Measurements from ENCODE around the gene GNAI2. TPM values are rescaled to one million over a fixed set of nuclear protein-coding genes. Genes with fewer than 3 reads are reported as not detected.

The GNAI2 gene
- polyA plus RNA-seq, 1 donor (not counting 4 experiments of a cell fraction or from before 2014, with no cell fraction given) = 268 TPM

- no peaks in the 10 kb centered on the region for H4K20me1 ChIP-seq (ENCODE audit: control insufficient read depth, extremely low read depth, insufficient read depth, low read length)
- no peaks in the 10 kb centered on the region for H3K9me3 ChIP-seq (ENCODE audit: control insufficient read depth, low read depth, low read length)
- H2AFZ ChIP-seq (ENCODE audit: control insufficient read depth, low read length) = no peak overlapping the region
- peaks cover 40% of the 10 kb centered on the region for H3K27me3 ChIP-seq (ENCODE audit: control insufficient read depth, extremely low read depth, insufficient read depth, low read length)
- H3K4me3 ChIP-seq (ENCODE audit: control insufficient read depth in 2 of 3, extremely low read depth in 1 of 3, insufficient read depth in 2 of 3, low read depth in 1 of 3, low read length in 3 of 3) = no peak overlapping the region
- no peaks in the 10 kb centered on the region for H3K79me2 ChIP-seq (ENCODE audit: control insufficient read depth, insufficient read depth, low read length)
- H3K4me1 ChIP-seq (ENCODE audit: control insufficient read depth, extremely low read depth, insufficient read depth, low read length) = peaks cover 3% of the 10 kb centered on the region
- no peak for DNase-seq (ENCODE audit: low read depth, low spot score)
- TF ChIP-seq CTCF (optimal IDR thresholded peaks at IDR 0.05 in 1 of 3, IDR thresholded peaks at IDR 0.05 in 1 of 3, conservative IDR thresholded peaks at IDR 0.05 in 1 of 3; ENCODE audit: extremely low read depth in 1 of 3, insufficient read depth in 2 of 3, low read length in 3 of 3) (no peak), EZH2 (IDR thresholded peaks at IDR 0.05; ENCODE audit: low read length) (peak; percentile 49)
- dilution Hi-C loops (cut with MboI; ENCODE audit: extremely low pct_ligation_motif_present, low sequenced_read_pairs) = no loop called here
- no peaks in the 10 kb centered on the region for H3K9me1 ChIP-seq (ENCODE audit: control insufficient read depth, extremely low read depth, insufficient read depth, low read length)
- H3K4me2 ChIP-seq (ENCODE audit: control insufficient read depth, extremely low read depth, insufficient read depth, low read depth, low read length) = no peak overlapping the region
- no peak for FAIRE-seq
- no peaks in the 10 kb centered on the region for H3K36me3 ChIP-seq (ENCODE audit: control insufficient read depth in 2 of 2, extremely low read depth in 1 of 2, insufficient read depth in 2 of 2, low read length in 2 of 2)
- H3K27ac ChIP-seq (ENCODE audit: control insufficient read depth, insufficient read depth, low read length) = no peak overlapping the region
- no peak overlapping the region for H3K9ac ChIP-seq (ENCODE audit: control insufficient read depth, extremely low read depth, insufficient read depth, low read length)
Observed at GRCh38 chr3:50275996-50276761, 40.2 kb downstream of the GNAI2 start.

GRCh38 chr3:50276762-50277101, 40.7 kb downstream of the GNAI2 start:
- Histone ChIP-seq H3K36me3 (ENCODE audit: control insufficient read depth in 2 of 2, extremely low read depth in 1 of 2, insufficient read depth in 2 of 2, low read length in 2 of 2) (no peaks in the 10 kb centered on the region), H3K27me3 (ENCODE audit: control insufficient read depth, extremely low read depth, insufficient read depth, low read length) (peaks cover 40% of the 10 kb centered on the region), H3K27ac (ENCODE audit: control insufficient read depth, insufficient read depth, low read length) (no peak overlapping the region), H3K4me3 (ENCODE audit: control insufficient read depth in 2 of 3, extremely low read depth in 1 of 3, insufficient read depth in 2 of 3, low read depth in 1 of 3, low read length in 3 of 3) (no peak overlapping the region), H3K9ac (ENCODE audit: control insufficient read depth, extremely low read depth, insufficient read depth, low read length) (no peak overlapping the region), H3K79me2 (ENCODE audit: control insufficient read depth, insufficient read depth, low read length) (no peaks in the 10 kb centered on the region), H3K4me2 (ENCODE audit: control insufficient read depth, extremely low read depth, insufficient read depth, low read depth, low read length) (no peak overlapping the region), H2AFZ (ENCODE audit: control insufficient read depth, low read length) (no peak overlapping the region), H3K4me1 (ENCODE audit: control insufficient read depth, extremely low read depth, insufficient read depth, low read length) (peaks cover 3% of the 10 kb centered on the region), H3K9me3 (ENCODE audit: control insufficient read depth, low read depth, low read length) (no peaks in the 10 kb centered on the region), H3K9me1 (ENCODE audit: control insufficient read depth, extremely low read depth, insufficient read depth, low read length) (no peaks in the 10 kb centered on the region), H4K20me1 (ENCODE audit: control insufficient read depth, extremely low read depth, insufficient read depth, low read length) (no peaks in the 10 kb centered on the region)
- DNase-seq (ENCODE audit: low read depth, low spot score) (no peak), FAIRE-seq (no peak)
- TF ChIP-seq EZH2 (IDR thresholded peaks at IDR 0.05; ENCODE audit: low read length) (no peak), CTCF (optimal IDR thresholded peaks at IDR 0.05 in 1 of 3, IDR thresholded peaks at IDR 0.05 in 1 of 3, conservative IDR thresholded peaks at IDR 0.05 in 1 of 3; ENCODE audit: extremely low read depth in 1 of 3, insufficient read depth in 2 of 3, low read length in 3 of 3) (no peak)
- dilution Hi-C loops (cut with MboI; ENCODE audit: extremely low pct_ligation_motif_present, low sequenced_read_pairs) = no loop called here
